ENCODE data around the gene RALGPS1.

RALGPS1 gene

GRCh38 chr9:127089631-127090081, 175.1 kb downstream of the RALGPS1 start:
- Histone ChIP-seq H3K4me3 (ENCODE audit: low read length) (no peak overlapping the region), H3K36me3 (ENCODE audit: control insufficient read depth, low read depth, low read length) (no peaks in the 10 kb centered on the region), H3K27me3 (ENCODE audit: control insufficient read depth, insufficient read depth, low read length) (no peaks in the 10 kb centered on the region), H3K9me3 (ENCODE audit: control insufficient read depth, low read depth, low read length) (no peaks in the 10 kb centered on the region), H3K4me1 (ENCODE audit: control insufficient read depth, low read depth, low read length) (no peaks in the 10 kb centered on the region), H3K9ac (ENCODE audit: low read length) (no peak overlapping the region), H3K27ac (ENCODE audit: low read length) (no peak overlapping the region)

DNA sequence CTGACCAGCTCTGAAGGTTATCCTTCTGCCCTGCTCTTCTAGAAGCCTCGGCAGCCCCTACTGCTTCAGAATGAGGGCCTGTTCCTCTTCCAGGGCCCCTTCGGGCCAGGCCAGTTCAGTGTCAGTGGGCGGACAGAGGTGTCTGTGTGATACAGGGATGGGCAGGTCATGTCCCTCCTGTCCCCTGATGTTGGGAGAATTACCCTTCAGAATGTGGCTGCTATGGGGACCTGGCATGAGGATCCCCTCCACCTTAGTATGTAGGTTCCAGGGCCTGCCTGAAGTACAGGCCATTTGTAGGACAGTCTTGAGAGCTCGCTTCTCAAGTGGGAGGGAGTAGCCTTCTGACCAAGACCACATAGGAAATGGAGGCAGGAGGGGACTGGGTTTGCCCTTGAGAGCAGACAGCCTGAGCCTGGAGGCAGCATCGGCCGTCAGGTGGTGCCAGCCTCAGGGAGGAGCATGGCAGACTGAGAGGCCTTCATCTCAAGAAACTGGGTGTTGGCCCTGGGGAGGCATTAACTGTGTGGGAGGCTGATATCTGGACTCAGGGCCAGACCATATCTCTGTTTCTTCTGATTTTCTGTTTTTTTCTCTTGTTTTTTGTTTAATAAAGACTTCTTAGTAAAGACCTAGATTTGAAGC, 175.9 kb downstream of the RALGPS1 start:
- H3K4me3 ChIP-seq (ENCODE audit: low read length), result no peak overlapping the region
- H3K9ac ChIP-seq (ENCODE audit: low read length), result no peak overlapping the region
- no peaks in the 10 kb centered on the region for H3K4me1 ChIP-seq (ENCODE audit: control insufficient read depth, low read depth, low read length)
- no peaks in the 10 kb centered on the region for H3K36me3 ChIP-seq (ENCODE audit: control insufficient read depth, low read depth, low read length)
- H3K27me3 ChIP-seq (ENCODE audit: control insufficient read depth, insufficient read depth, low read length), result no peaks in the 10 kb centered on the region
- H3K27ac ChIP-seq (ENCODE audit: low read length), result no peak overlapping the region
- H3K9me3 ChIP-seq (ENCODE audit: control insufficient read depth, low read depth, low read length), result no peaks in the 10 kb centered on the region

GRCh38 chr9:127091526-127091925, 176.9 kb downstream of the RALGPS1 start:
- H3K27me3 ChIP-seq (ENCODE audit: control insufficient read depth, insufficient read depth, low read length), result no peaks in the 10 kb centered on the region
- H3K9me3 ChIP-seq (ENCODE audit: control insufficient read depth, low read depth, low read length), result no peaks in the 10 kb centered on the region
- no peak overlapping the region for H3K27ac ChIP-seq (ENCODE audit: low read length)
- no peak overlapping the region for H3K4me3 ChIP-seq (ENCODE audit: low read length)
- H3K4me1 ChIP-seq (ENCODE audit: control insufficient read depth, low read depth, low read length), result no peaks in the 10 kb centered on the region
- H3K36me3 ChIP-seq (ENCODE audit: control insufficient read depth, low read depth, low read length), result no peaks in the 10 kb centered on the region
- H3K9ac ChIP-seq (ENCODE audit: low read length), result no peak overlapping the region

GRCh38 chr9:127092041-127092608, 177.5 kb downstream of the RALGPS1 start:
- no peaks in the 10 kb centered on the region for H3K36me3 ChIP-seq (ENCODE audit: control insufficient read depth, low read depth, low read length)
- H3K4me1 ChIP-seq (ENCODE audit: control insufficient read depth, low read depth, low read length), result no peaks in the 10 kb centered on the region
- H3K27ac ChIP-seq (ENCODE audit: low read length), result no peak overlapping the region
- H3K9me3 ChIP-seq (ENCODE audit: control insufficient read depth, low read depth, low read length), result no peaks in the 10 kb centered on the region
- H3K27me3 ChIP-seq (ENCODE audit: control insufficient read depth, insufficient read depth, low read length), result no peaks in the 10 kb centered on the region
- no peak overlapping the region for H3K9ac ChIP-seq (ENCODE audit: low read length)
- H3K4me3 ChIP-seq (ENCODE audit: low read length), result no peak overlapping the region

DNA sequence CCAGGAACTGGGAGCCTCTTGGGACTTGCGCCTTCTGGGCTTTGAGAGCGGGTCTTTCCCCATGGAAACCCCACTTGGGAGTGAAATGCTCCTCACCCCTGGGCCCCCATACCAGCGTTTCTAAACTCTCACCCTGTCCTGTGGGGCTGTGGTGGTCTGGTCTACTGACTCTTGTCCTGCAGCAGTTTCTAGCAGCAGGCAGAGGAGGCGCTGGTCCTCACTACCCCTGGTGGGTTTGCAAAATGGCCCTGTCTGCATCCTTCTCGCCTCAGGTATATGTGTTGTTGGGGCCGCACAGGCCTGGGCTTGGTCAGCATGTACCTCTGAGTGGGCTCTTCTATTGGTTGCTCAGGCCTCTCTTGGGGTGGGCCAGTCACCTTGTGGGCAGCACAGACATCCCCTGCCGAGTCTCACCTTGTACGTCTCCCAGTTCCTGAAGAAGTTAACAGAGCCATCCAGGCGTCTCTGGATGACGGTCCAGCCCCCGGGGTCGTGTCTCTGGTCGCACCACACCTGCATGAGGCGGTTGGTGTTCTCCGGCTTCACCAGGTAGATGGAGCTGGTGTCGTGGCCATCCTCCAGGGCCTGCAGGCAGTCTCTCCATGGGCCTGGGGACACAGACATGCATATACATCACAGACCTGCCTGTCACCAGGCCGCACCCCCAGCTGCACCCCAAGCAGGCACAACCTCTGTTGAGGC, 178.9 kb downstream of the RALGPS1 start:
- Histone ChIP-seq H3K4me1 (ENCODE audit: control insufficient read depth, low read depth, low read length) (no peaks in the 10 kb centered on the region), H3K27ac (ENCODE audit: low read length) (no peak overlapping the region), H3K9ac (ENCODE audit: low read length) (no peak overlapping the region), H3K36me3 (ENCODE audit: control insufficient read depth, low read depth, low read length) (no peaks in the 10 kb centered on the region), H3K27me3 (ENCODE audit: control insufficient read depth, insufficient read depth, low read length) (no peaks in the 10 kb centered on the region), H3K4me3 (ENCODE audit: low read length) (no peak overlapping the region), H3K9me3 (ENCODE audit: control insufficient read depth, low read depth, low read length) (no peaks in the 10 kb centered on the region)

GRCh38 chr9:127095411-127095810, 180.8 kb downstream of the RALGPS1 start:
- Histone ChIP-seq H3K9ac (ENCODE audit: low read length) (no peak overlapping the region), H3K9me3 (ENCODE audit: control insufficient read depth, low read depth, low read length) (no peaks in the 10 kb centered on the region), H3K27me3 (ENCODE audit: control insufficient read depth, insufficient read depth, low read length) (no peaks in the 10 kb centered on the region), H3K27ac (ENCODE audit: low read length) (no peak overlapping the region), H3K4me1 (ENCODE audit: control insufficient read depth, low read depth, low read length) (no peaks in the 10 kb centered on the region), H3K4me3 (ENCODE audit: low read length) (no peak overlapping the region), H3K36me3 (ENCODE audit: control insufficient read depth, low read depth, low read length) (no peaks in the 10 kb centered on the region)

GRCh38 chr9:127096208-127096607, 181.6 kb downstream of the RALGPS1 start:
- no peaks in the 10 kb centered on the region for H3K4me1 ChIP-seq (ENCODE audit: control insufficient read depth, low read depth, low read length)
- H3K27ac ChIP-seq (ENCODE audit: low read length), result no peak overlapping the region
- no peak overlapping the region for H3K9ac ChIP-seq (ENCODE audit: low read length)
- H3K27me3 ChIP-seq (ENCODE audit: control insufficient read depth, insufficient read depth, low read length), result no peaks in the 10 kb centered on the region
- H3K36me3 ChIP-seq (ENCODE audit: control insufficient read depth, low read depth, low read length), result no peaks in the 10 kb centered on the region
- no peak overlapping the region for H3K4me3 ChIP-seq (ENCODE audit: low read length)
- no peaks in the 10 kb centered on the region for H3K9me3 ChIP-seq (ENCODE audit: control insufficient read depth, low read depth, low read length)

DNA sequence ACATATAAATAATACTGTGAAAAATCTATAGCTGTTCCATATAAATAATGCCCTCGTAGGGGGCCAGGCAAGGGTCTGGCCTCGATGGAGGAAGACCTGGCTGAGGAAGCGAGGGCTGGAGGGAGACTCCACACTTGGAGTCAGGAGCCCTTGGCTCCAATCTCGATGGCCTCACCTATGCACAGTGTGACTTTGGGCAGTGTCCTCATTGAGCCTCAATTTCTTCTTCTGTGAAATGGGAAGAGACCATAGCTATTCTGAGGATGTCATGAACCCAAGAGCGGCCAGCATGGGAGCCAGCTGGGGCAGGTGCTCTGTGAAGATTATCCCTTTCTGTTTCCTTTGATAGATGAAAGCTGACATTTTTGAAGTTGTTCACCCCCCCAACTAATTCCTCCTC, 183.1 kb downstream of the RALGPS1 start:
- Histone ChIP-seq H3K4me1 (ENCODE audit: control insufficient read depth, low read depth, low read length) (no peaks in the 10 kb centered on the region), H3K27me3 (ENCODE audit: control insufficient read depth, insufficient read depth, low read length) (no peaks in the 10 kb centered on the region), H3K27ac (ENCODE audit: low read length) (no peak overlapping the region), H3K9ac (ENCODE audit: low read length) (no peak overlapping the region), H3K9me3 (ENCODE audit: control insufficient read depth, low read depth, low read length) (no peaks in the 10 kb centered on the region), H3K36me3 (ENCODE audit: control insufficient read depth, low read depth, low read length) (no peaks in the 10 kb centered on the region), H3K4me3 (ENCODE audit: low read length) (no peak overlapping the region)

DNA sequence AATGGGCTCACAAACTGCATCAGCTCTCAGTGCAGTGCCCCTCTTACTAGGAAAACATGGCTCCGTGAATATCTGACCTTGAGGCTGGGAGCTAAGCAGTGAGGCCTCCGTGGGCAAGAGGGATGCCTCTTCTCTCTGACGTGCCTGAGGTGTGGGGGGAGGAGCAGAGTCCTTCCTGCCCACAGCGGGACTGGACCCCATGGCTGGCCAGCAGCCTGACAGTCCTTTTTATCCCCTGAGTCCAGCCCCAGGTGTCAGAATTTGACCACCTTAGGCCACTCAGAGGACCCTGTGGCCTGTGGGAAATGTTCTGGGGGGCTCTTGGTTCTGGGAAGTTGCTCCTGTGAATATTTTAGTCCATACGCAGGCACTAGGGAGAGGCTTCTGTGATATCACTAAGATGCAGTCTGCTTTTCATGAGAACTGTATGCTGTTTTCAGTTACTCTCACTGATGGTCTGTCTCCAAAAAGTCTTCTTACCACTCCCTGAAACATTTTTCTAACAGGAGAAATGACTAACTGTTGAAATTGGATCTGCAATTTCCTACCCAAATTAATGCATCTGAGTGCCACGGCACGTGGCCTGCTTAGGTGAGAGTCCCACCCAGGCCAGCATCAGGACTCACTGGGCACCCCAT, 184.5 kb downstream of the RALGPS1 start:
- no peaks in the 10 kb centered on the region for H3K27me3 ChIP-seq (ENCODE audit: control insufficient read depth, insufficient read depth, low read length)
- H3K4me1 ChIP-seq (ENCODE audit: control insufficient read depth, low read depth, low read length), result no peaks in the 10 kb centered on the region
- no peak overlapping the region for H3K9ac ChIP-seq (ENCODE audit: low read length)
- no peak overlapping the region for H3K4me3 ChIP-seq (ENCODE audit: low read length)
- no peaks in the 10 kb centered on the region for H3K9me3 ChIP-seq (ENCODE audit: control insufficient read depth, low read depth, low read length)
- H3K36me3 ChIP-seq (ENCODE audit: control insufficient read depth, low read depth, low read length), result no peaks in the 10 kb centered on the region
- H3K27ac ChIP-seq (ENCODE audit: low read length), result no peak overlapping the region

GRCh38 chr9:127099664-127100063, 185.1 kb downstream of the RALGPS1 start:
- no peaks in the 10 kb centered on the region for H3K36me3 ChIP-seq (ENCODE audit: control insufficient read depth, low read depth, low read length)
- H3K4me3 ChIP-seq (ENCODE audit: low read length), result no peak overlapping the region
- H3K27ac ChIP-seq (ENCODE audit: low read length), result no peak overlapping the region
- no peaks in the 10 kb centered on the region for H3K9me3 ChIP-seq (ENCODE audit: control insufficient read depth, low read depth, low read length)
- no peak overlapping the region for H3K9ac ChIP-seq (ENCODE audit: low read length)
- no peaks in the 10 kb centered on the region for H3K27me3 ChIP-seq (ENCODE audit: control insufficient read depth, insufficient read depth, low read length)
- no peaks in the 10 kb centered on the region for H3K4me1 ChIP-seq (ENCODE audit: control insufficient read depth, low read depth, low read length)

GRCh38 chr9:127102176-127102575, 187.6 kb downstream of the RALGPS1 start:
- Histone ChIP-seq H3K27ac (ENCODE audit: low read length) (no peak overlapping the region), H3K27me3 (ENCODE audit: control insufficient read depth, insufficient read depth, low read length) (no peaks in the 10 kb centered on the region), H3K36me3 (ENCODE audit: control insufficient read depth, low read depth, low read length) (no peaks in the 10 kb centered on the region), H3K4me1 (ENCODE audit: control insufficient read depth, low read depth, low read length) (no peaks in the 10 kb centered on the region), H3K9ac (ENCODE audit: low read length) (no peak overlapping the region), H3K4me3 (ENCODE audit: low read length) (no peak overlapping the region), H3K9me3 (ENCODE audit: control insufficient read depth, low read depth, low read length) (no peaks in the 10 kb centered on the region)

Data from iPS-18a (cell line).